H9 (cell line): ENCODE measurements around the gene BTBD7. TPM values are rescaled to one million over a fixed set of nuclear protein-coding genes. Genes with fewer than 3 reads are reported as not detected.

ENCODE experiments used
- DNase-seq: peaks from one replicate; pipeline ENCODE4 v3.0.0-alpha.2; 2017
- H2AFZ ChIP-seq: one replicate; pipeline ENCODE4 v1.6.1; 2013; ENCODE audit warnings: mild to moderate bottlenecking, low read length, control low read depth, moderate library complexity
- H2AK5ac ChIP-seq: 2 replicates; pipeline ENCODE4 v1.6.1; 2013; ENCODE audit warnings: low read length, control low read depth, mixed read lengths; ENCODE audit not compliant: insufficient read length
- H2BK120ac ChIP-seq: one replicate; pipeline ENCODE4 v1.6.1; 2013; ENCODE audit warnings: low read depth, mild to moderate bottlenecking, low read length, control low read depth, inconsistent platforms; ENCODE audit not compliant: poor library complexity, severe bottlenecking
- H2BK12ac ChIP-seq: 2 replicates; pipeline ENCODE4 v1.6.1; 2013; ENCODE audit warnings: low read length, control low read depth, mixed read lengths, low read depth; ENCODE audit not compliant: insufficient read length
- H2BK15ac ChIP-seq: 2 replicates; pipeline ENCODE4 v1.6.1; 2013; ENCODE audit warnings: low read depth, low read length, control low read depth
- H2BK20ac ChIP-seq: one replicate; pipeline ENCODE4 v1.6.1; 2013; ENCODE audit warnings: low read depth, mild to moderate bottlenecking, low read length, control low read depth, inconsistent platforms; ENCODE audit not compliant: poor library complexity, severe bottlenecking
- H2BK5ac ChIP-seq: 2 replicates; pipeline ENCODE4 v1.6.1; 2013; ENCODE audit warnings: low read length, control low read depth, mixed read lengths; ENCODE audit not compliant: insufficient read length
- H3K14ac ChIP-seq: 2 replicates; pipeline ENCODE4 v1.6.1; 2013; ENCODE audit warnings: low read length, control low read depth; ENCODE audit not compliant: insufficient read depth
- H3K18ac ChIP-seq: 2 replicates; pipeline ENCODE4 v1.6.1; 2013; ENCODE audit warnings: low read depth, mild to moderate bottlenecking, mixed read lengths, low read length, control low read depth; ENCODE audit not compliant: insufficient read length
- H3K23ac ChIP-seq: 2 replicates; pipeline ENCODE4 v1.6.1; 2013; ENCODE audit warnings: low read length, control low read depth, mixed read lengths, low read depth; ENCODE audit not compliant: insufficient read length
- H3K23me2 ChIP-seq: 2 replicates; pipeline ENCODE4 v1.6.1; 2013; ENCODE audit warnings: low read depth, mild to moderate bottlenecking, mixed read lengths, low read length, control low read depth; ENCODE audit not compliant: insufficient read length, poor library complexity, severe bottlenecking
- H3K27ac ChIP-seq: 2 replicates; pipeline ENCODE4 v1.5.1; 2013; ENCODE audit warnings: low read length, control low read depth, mixed read lengths, low read depth; ENCODE audit not compliant: insufficient read length
- H3K27me3 ChIP-seq: 2 replicates; pipeline ENCODE4 v1.6.1; 2013; ENCODE audit warnings: low read length, control low read depth, inconsistent platforms; ENCODE audit not compliant: insufficient read depth
- H3K4ac ChIP-seq: 2 replicates; pipeline ENCODE4 v1.6.1; 2013; ENCODE audit warnings: low read depth, mild to moderate bottlenecking, control low read depth, inconsistent platforms, low read length, moderate library complexity
- H3K4me1 ChIP-seq: 2 replicates; pipeline ENCODE4 v1.6.1; 2013; ENCODE audit warnings: low read length, control low read depth, inconsistent platforms; ENCODE audit not compliant: insufficient read depth
- H3K4me2 ChIP-seq: 2 replicates; pipeline ENCODE4 v1.6.1; 2013; ENCODE audit warnings: low read length, control low read depth, mixed read lengths; ENCODE audit not compliant: insufficient read length, insufficient read depth
- H3K56ac ChIP-seq: 2 replicates; pipeline ENCODE4 v1.6.1; 2013; ENCODE audit warnings: low read depth, mild to moderate bottlenecking, mixed read lengths, low read length, control low read depth; ENCODE audit not compliant: insufficient read length
- H3K79me1 ChIP-seq: 2 replicates; pipeline ENCODE4 v1.6.1; 2013; ENCODE audit warnings: low read depth, mild to moderate bottlenecking, moderate library complexity, low read length, control low read depth, inconsistent platforms; ENCODE audit not compliant: insufficient read depth, poor library complexity, severe bottlenecking
- H3K79me2 ChIP-seq: 2 replicates; pipeline ENCODE4 v1.6.1; 2013; ENCODE audit warnings: low read length, control low read depth, inconsistent platforms; ENCODE audit not compliant: insufficient read depth
- H3K9ac ChIP-seq: 2 replicates; pipeline ENCODE4 v1.6.1; 2013; ENCODE audit warnings: low read length, control low read depth, mixed read lengths; ENCODE audit not compliant: insufficient read length; ENCODE audit errors: extremely low read depth
- H3K9me3 ChIP-seq: one replicate; pipeline ENCODE4 v1.6.1; 2013; ENCODE audit warnings: low read depth, low read length, inconsistent platforms; ENCODE audit not compliant: control insufficient read depth
- H3T11ph ChIP-seq: one replicate; pipeline ENCODE4 v1.6.1; 2013; ENCODE audit warnings: mild to moderate bottlenecking, low read length, control low read depth, inconsistent platforms
- H4K20me1 ChIP-seq: one replicate; pipeline ENCODE4 v1.6.1; 2013; ENCODE audit not compliant: control insufficient read depth, insufficient read length, insufficient read depth
- H4K5ac ChIP-seq: 2 replicates; pipeline ENCODE4 v1.6.1; 2013; ENCODE audit warnings: low read depth, mild to moderate bottlenecking, mixed read lengths, low read length, control low read depth; ENCODE audit not compliant: insufficient read length
- H4K8ac ChIP-seq: replicated peaks from 2 replicates; pipeline ENCODE4 v1.6.1; 2013; ENCODE audit warnings: low read length, control low read depth, mixed read lengths, low read depth; ENCODE audit not compliant: insufficient read length
- H4K91ac ChIP-seq: 2 replicates; pipeline ENCODE4 v1.6.1; 2013; ENCODE audit warnings: low read depth, mild to moderate bottlenecking, moderate library complexity, mixed read lengths, low read length, control low read depth; ENCODE audit not compliant: insufficient read length
- H3K27ac Mint-ChIP-seq, 3 experiments: 2 replicates in 2 of 3; 3 replicates in 1 of 3; pipeline ENCODE4 v1.8.0; 2020 to 2021; ENCODE audit warnings: mixed read lengths in 3 of 3, mild to moderate bottlenecking in 1 of 3, moderate library complexity in 1 of 3
- H3K27me3 Mint-ChIP-seq: 2 replicates; pipeline ENCODE4 v1.8.0; 2021; ENCODE audit warnings: low read depth, mild to moderate bottlenecking, moderate library complexity, mixed read lengths
- H3K36me3 Mint-ChIP-seq, 3 experiments: 2 replicates in 2 of 3; 3 replicates in 1 of 3; pipeline ENCODE4 v1.8.0; 2020 to 2021; ENCODE audit warnings: low read depth in 3 of 3, mixed read lengths in 3 of 3; ENCODE audit not compliant: insufficient read depth in 1 of 3
- H3K4me1 Mint-ChIP-seq, 2 experiments: 2 replicates each; pipeline ENCODE4 v1.8.0; 2020; ENCODE audit warnings: mixed read lengths in 2 of 2
- H3K4me3 Mint-ChIP-seq, 2 experiments: 2 replicates in 1 of 2; 3 replicates in 1 of 2; pipeline ENCODE4 v1.8.0; 2020 to 2021; ENCODE audit warnings: mild to moderate bottlenecking in 2 of 2, mixed read lengths in 2 of 2, moderate library complexity in 1 of 2
- H3K9me3 Mint-ChIP-seq, 2 experiments: 2 replicates in 1 of 2; 3 replicates in 1 of 2; pipeline ENCODE4 v1.8.0; 2020; ENCODE audit warnings: mild to moderate bottlenecking in 2 of 2, mixed read lengths in 2 of 2, moderate library complexity in 1 of 2
- WGBS: extraction: QIAGEN DNeasy Blood & Tissue Kit; methylation state at CpG from one replicate; pipeline ENCODE4 v1.1.7; 2013; ENCODE audit warnings: missing lambda C conversion rate, low lambda C conversion rate, mixed read lengths; ENCODE audit not compliant: insufficient read length; ENCODE audit errors: extremely low coverage; 5-methylcytosine and 5-hydroxymethylcytosine counted together
- total RNA-seq: library from RNA; stranded (reverse); gene quantifications from 2 replicates; pipeline ENCODE4 v1.2.1, GENCODE V29; 2021
- TF ChIP-seq, protein P1 (sequence below): fragments of 200-600 bp; sonication (generic); conservative IDR thresholded peaks from 3 replicates; pipeline ENCODE4 v1.8.0; 2021; ENCODE audit warnings: antibody characterized with exemption, mild to moderate bottlenecking

BTBD7 gene
- total RNA-seq, 1 experiment from 2014 or later, result 44.1 TPM

DNA sequence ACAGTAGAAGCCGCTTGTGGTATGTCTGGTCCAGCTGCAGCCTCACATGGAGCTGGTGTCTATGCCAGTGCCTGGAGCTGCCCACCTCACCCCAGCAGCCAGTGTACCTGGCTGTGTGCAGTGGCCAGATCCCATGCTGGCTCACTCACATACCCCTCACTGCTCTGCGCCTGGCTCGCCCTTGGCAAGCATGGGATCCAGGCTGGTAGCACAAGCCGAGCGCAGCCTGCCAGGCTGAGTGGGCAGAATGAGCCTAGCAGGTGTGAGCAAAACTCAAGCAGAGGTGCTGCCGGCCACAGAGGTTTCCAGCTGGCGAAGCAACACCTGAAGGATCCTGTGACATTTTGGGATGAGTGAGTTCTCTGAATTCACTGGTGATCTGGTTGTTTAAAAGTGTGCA, 5.0 kb upstream of the BTBD7 start:
- H3K4me1 ChIP-seq, result 0 out of 2 replicates have a peak, but pooled peaks cover 2% of the 10 kb centered on the region

More for the DNA sequence above, 5.0 kb upstream of the BTBD7 start:
- H2BK15ac ChIP-seq, result no peak overlapping the region
- H2AFZ ChIP-seq, result no peak overlapping the region
- no peak overlapping the region for H3K27ac ChIP-seq
- H3K4me1 Mint-ChIP-seq, result peaks cover 28 to 31% of the 10 kb centered on the region in 2 experiments
- H3K27me3 ChIP-seq, result no peaks in the 10 kb centered on the region
- H3K36me3 Mint-ChIP-seq, result peaks cover 36 to 60% (median 41%) of the 10 kb centered on the region in 3 experiments
- H2BK120ac ChIP-seq, result no peak overlapping the region
- H3T11ph ChIP-seq, result no peak overlapping the region
- H3K9me3 Mint-ChIP-seq, result peaks cover 42% of the 10 kb centered on the region in 2 experiments
- H3K4me3 Mint-ChIP-seq, result no peak overlapping the region
- WGBS, result no CpG with 5 or more reads among the region's 7 CpGs
- H4K5ac ChIP-seq, result no peak overlapping the region
- H2AK5ac ChIP-seq, result no peak overlapping the region
- H3K4me2 ChIP-seq, result no peak overlapping the region
- H3K56ac ChIP-seq, result no peak overlapping the region
- no peak overlapping the region for H2BK5ac ChIP-seq
- peaks cover 7% of the 10 kb centered on the region for H3K23me2 ChIP-seq
- H3K14ac ChIP-seq, result no peak overlapping the region
- H2BK12ac ChIP-seq, result no peak overlapping the region
- no peaks in the 10 kb centered on the region; the same call in 1 of the 2 replicates for H3K27me3 Mint-ChIP-seq
- H3K23ac ChIP-seq, result no peak overlapping the region
- H3K9me3 ChIP-seq, result peaks cover 25% of the 10 kb centered on the region
- H3K9ac ChIP-seq, result no peak overlapping the region
- DNase-seq, result no peak
- H4K91ac ChIP-seq, result no peak overlapping the region
- H3K79me1 ChIP-seq, result no peaks in the 10 kb centered on the region
- H3K4ac ChIP-seq, result no peak overlapping the region
- no peak overlapping the region for H2BK20ac ChIP-seq
- no peak overlapping the region for H3K27ac Mint-ChIP-seq
- no peaks in the 10 kb centered on the region for H3K79me2 ChIP-seq
- no peak overlapping the region for H4K8ac ChIP-seq
- no peaks in the 10 kb centered on the region for H4K20me1 ChIP-seq
- TF ChIP-seq, protein P1, sequence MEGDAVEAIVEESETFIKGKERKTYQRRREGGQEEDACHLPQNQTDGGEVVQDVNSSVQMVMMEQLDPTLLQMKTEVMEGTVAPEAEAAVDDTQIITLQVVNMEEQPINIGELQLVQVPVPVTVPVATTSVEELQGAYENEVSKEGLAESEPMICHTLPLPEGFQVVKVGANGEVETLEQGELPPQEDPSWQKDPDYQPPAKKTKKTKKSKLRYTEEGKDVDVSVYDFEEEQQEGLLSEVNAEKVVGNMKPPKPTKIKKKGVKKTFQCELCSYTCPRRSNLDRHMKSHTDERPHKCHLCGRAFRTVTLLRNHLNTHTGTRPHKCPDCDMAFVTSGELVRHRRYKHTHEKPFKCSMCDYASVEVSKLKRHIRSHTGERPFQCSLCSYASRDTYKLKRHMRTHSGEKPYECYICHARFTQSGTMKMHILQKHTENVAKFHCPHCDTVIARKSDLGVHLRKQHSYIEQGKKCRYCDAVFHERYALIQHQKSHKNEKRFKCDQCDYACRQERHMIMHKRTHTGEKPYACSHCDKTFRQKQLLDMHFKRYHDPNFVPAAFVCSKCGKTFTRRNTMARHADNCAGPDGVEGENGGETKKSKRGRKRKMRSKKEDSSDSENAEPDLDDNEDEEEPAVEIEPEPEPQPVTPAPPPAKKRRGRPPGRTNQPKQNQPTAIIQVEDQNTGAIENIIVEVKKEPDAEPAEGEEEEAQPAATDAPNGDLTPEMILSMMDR, result no peak
- H3K18ac ChIP-seq, result no peak overlapping the region
